Stimulated activated CD8-positive, alpha-beta memory T cell treated with anti-CD3 and anti-CD28 coated beads, Interleukin-2, amount 100 ng/mL, for 48 hours (primary cell): Measurements from ENCODE around the gene RELA.
A peak's percentile ranks its signal among the peaks of the same experiment; 100 is the strongest.

Experiments
- DNase-seq, 2 donors: peaks; one replicate each; pipeline ENCODE4 v3.0.0-alpha.2; 2020; ENCODE audit warnings: low read depth in 2 of 2

RELA gene

GRCh38 chr11:65634109-65634436 is 28.6 kb downstream of the RELA start:
- DNase-seq, result no peak

DNA sequence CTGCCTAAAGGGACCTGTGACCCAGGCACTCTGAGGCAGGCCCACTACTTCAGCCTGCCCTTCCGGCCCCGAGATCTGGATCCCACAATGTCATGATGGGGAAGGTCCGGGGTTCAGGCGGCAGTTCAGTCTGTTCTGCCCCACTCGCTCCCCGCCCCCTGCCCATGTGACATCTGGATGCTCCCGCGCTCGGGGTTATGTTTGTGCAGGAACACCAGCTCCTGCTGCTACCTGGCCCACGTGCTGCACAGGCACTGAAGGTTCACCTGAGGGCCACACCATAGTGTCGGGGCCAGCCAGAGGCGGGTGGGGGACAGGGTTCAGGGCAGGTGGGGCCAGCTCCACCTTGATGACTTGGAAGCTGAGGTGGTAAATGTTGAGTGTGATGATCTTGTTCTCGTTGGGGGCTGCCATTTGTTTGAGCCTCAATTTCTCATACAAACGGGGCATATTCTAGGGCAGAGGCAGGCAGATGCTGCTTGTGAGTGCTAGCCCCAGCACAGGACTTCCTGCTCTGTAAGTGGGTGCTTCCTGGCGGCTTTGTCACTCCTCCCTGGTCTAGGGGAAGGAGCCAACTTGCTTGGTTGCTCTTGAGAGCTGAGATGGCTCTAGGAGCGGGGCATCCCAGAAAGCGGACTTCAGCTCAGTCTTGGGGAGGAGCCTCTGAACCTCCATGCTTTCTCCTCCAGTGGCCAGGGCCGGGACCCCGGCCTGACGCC is 29.2 kb downstream of the RELA start:
- no peak for DNase-seq

- DNase-seq, result no peak
Observed at GRCh38 chr11:65630215-65630614, 32.5 kb downstream of the RELA start.

DNA sequence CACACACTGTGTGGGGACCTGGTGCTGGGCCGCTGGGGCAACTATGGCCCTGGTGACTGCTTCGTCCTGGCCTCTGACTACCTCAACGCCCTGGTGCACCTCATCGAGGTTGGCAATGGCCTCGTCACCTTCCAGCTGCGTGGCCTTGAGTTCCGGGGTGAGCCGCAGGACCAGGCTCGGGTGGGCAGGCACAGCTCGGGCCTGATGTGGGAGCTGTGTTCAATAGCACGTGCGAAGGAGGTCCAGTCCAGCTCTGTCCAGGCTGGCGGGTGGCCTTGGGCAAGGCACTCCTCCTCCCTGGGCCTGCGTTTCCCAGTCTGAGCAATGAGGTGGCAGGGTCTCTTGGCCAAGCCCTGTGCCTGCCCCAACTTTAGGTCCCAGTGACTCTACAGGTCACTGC is 33.1 kb downstream of the RELA start:
- no peak for DNase-seq

- no peak for DNase-seq
Observed at GRCh38 chr11:65627202-65627601, 35.5 kb downstream of the RELA start.

GRCh38 chr11:65625628-65626342 is 36.9 kb downstream of the RELA start:
- no peak for DNase-seq

DNA sequence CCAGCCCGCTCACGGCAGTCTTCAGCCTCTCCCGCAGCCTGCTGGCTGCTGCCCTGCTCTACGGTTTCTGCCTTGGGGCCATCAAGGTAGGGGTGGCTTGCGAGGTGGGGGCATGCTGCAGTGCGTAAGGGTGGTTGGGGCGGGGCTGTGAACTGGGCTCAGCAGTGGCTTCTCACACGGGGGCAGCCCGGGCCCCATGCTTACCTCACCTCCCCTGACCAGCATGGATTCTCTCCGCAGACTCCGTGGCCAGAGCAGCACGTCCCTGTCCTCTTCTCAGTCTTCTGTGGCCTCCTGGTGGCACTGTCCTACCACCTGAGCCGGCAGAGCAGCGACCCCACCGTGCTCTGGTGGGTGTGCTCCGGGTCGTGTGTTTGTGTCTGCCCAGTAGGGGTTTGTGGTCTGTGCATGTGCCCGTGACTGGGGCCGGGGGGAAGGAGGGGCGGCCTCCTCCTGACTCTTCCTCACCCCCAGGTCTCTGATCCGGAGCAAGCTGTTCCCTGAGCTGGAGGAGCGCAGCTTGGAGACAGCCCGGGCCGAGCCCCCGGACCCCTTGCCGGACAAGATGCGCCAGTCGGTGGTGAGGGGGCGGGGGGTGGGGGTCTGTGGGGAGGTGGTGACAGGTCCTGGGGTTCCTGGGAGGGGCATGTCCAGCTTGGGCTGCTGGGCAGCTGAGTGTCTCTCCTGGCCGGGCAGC is 37.6 kb downstream of the RELA start:
- no peak for DNase-seq

DNA sequence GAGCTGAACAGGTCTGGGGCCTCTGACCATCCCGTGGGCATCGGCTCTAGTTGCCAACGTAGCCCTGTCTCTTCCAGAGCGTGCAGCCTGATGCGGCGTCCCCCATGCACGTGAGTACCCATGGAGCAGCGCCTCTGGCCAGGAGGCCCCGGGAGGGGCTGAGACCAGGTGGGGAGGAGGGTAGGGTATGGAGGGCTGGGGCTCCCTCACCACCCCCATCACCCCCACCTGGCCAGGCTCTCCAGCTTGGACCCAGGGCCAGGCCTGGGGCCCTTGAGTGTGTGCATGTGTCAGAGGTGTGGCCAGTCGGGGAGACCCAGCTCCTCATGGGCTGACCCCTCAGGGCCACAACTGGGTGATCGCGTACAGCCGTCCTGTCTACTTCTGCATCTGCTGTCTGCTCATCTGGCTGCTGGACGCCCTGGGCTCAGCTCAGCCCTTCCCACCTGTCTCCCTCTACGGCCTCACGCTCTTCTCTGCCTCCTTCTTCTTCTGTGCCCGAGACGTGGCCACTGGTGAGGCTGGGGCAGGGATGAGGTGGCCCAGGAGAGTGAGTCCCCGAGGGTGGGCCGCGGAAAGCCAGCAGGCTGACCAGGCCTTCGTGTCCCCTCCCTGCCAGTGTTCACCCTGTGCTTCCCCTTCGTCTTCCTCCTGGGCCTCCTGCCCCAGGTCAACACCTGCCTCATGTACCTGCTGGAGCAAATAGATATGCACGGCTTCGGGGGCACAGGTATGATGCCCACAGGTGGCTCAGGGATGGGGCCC is 38.7 kb downstream of the RELA start:
- no peak for DNase-seq

- DNase-seq, result no peak
Observed at GRCh38 chr11:65623177-65623576, 39.5 kb downstream of the RELA start.

GRCh38 chr11:65622011-65622410 is 40.7 kb downstream of the RELA start:
- DNase-seq, result no peak

DNA sequence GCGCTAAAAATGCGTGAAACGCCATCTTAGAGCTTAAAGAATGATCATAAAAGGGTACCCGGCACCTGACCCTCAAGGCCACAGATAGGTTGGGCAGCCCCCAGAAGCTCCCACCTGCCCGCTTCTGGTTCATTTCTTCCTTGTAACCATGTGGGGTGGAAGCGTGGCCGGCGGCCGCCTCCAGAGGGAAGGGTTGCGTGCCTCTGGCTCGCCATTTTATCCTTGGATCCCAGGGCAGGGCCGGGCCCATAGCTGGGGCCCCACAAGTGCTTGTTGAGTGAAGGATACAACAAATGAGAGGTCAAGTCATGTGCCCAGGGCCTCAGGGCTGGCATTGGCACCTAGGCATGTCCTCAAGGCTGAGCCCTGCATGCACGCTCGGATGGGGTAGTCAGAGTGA is 41.3 kb downstream of the RELA start:
- DNase-seq, result no peak

DNA sequence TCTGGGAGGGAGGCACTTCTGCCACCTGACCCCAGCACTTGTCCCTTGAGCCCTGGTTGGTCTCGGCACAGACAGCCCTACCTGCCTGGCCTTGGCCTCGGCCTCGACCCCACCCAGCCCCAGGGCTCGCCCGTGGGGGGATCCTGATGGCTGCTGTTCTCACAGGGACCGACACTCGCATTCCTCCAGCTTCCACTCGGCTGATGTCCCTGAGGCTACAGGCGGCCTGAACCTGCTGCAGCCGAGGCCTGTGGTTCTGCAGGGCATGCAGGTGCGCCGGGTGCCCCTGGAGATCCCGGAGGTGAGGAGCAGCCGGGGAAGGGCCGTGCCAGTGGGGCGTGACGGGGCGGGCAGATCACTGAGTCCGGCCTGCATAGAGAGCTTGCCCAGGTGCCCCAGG is 42.0 kb downstream of the RELA start:
- DNase-seq, result no peak

GRCh38 chr11:65619281-65619928 is 43.3 kb downstream of the RELA start:
- no peak for DNase-seq

- no peak for DNase-seq
Observed at GRCh38 chr11:65618763-65619162, 44.0 kb downstream of the RELA start.

DNA sequence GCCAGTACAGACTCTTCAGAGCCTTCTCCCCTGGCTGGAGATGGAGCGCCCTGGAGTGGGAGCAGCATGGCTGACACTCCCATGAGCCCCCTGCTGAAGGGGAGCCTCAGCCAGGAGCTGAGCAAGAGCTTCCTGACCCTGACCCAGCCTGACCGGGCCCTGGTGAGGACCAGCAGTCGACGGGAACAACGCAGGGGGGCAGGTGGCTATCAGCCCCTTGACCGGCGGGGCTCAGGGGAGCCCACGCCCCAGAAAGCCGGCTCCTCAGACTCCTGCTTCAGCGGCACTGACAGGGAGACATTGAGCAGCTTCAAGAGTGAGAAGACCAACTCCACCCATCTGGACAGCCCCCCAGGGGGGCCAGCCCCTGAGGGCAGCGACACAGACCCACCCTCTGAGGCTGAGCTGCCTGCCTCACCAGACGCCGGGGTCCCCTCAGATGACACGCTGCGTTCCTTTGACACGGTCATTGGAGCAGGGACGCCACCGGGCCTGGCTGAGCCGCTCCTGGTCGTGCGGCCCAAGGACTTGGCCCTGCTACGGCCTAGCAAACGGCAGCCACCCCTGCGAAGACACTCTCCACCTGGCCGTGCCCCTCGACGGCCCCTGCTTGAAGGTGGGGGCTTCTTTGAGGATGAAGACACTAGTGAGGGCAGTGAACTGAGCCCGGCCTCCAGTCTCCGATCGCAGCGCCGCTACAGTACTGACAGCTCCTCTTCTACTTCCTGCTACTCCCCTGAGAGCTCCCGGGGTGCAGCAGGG is 44.5 kb downstream of the RELA start:
- DNase-seq, result no peak

GRCh38 chr11:65617136-65617850 is 45.4 kb downstream of the RELA start:
- DNase-seq, result no peak

DNA sequence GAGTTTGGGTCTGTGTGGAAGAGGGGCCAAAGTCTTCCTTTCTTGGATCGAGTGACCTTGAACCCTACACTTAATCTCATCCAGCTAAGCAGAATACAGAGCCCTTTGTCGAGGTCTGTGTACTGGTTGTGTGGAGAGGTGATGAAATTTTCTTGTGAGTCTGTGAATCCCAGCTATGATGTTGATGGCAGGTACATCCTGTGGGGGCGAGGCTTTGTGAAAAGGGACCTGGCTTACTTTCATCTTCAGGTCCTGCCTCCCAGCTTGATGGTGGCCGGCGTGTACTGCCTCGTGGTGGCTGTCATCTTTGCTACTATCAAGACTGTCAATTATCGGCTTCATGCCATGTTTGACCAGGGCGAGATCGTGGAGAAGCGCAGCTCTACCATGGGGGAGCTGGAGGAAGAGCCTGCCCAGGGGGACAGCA is 46.1 kb downstream of the RELA start:
- no peak for DNase-seq

GRCh38 chr11:65615950-65616574 is 46.7 kb downstream of the RELA start:
- DNase-seq, result peak in 1 of 2 donors; percentile 48

DNA sequence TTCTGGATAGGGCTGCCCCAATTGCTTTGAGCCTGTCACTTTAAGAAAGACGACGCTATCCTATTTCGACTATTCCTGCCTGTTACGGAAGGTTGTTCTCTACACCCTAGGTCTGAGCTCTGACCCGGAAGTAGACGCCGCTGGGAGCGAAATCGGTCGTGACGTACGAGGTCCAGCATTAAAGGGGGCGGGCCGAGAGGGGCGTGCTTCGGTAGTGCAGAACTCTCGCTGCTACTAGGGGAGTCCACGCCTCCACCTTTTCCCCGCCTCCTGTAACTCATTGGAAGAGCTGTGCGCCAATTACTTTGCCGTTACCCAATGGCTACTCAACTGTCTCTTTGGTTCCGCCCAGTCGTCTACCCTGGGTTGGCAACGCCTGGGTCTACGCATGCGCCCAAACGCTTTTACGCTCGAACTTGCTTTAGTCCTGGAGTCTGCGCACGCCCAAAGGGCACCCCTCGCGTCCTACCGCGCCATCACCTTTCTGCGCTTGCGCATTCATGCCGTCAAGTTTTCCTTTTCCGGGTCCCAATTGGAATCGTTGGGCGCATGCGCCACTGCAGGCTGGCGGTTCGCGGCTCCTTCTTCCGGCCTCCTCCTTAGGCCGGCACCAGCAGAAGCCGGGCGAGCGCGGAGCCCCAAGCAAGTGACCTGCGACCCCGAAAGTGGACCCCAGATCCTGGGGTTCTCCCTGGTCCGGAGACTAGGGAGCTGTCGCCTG is 47.3 kb downstream of the RELA start, which contains the start of gene PCNX3:
TSS of gene PCNX3 (plus strand) at position 548 of the 721 bp plus-strand sequence. CDS start 536 bp downstream, outside the sequence.
- DNase-seq, result peak; percentile 99
